Measurements from ENCODE around the gene IL13RA1. TPM values are rescaled to one million over a fixed set of nuclear protein-coding genes. Genes with fewer than 3 reads are reported as not detected.

Gene IL13RA1
- total RNA-seq, 1 donor from 2014 or later: 41.1 TPM

GRCh38 chrX:118773782-118774181 lies 46.4 kb downstream of the IL13RA1 start:
- H4K20me1 ChIP-seq (ENCODE audit: insufficient read depth, low read length): no peaks in the 10 kb centered on the region
- no peak for TF ChIP-seq CTCF (IDR thresholded peaks at IDR 0.05; ENCODE audit: insufficient read depth, low read depth, low read length)
- no peak for TF ChIP-seq EZH2 (IDR thresholded peaks at IDR 0.05; ENCODE audit: insufficient read depth, low read length)
- Mint-ChIP-seq H3K27me3 (ENCODE audit: low read depth, unreplicated experiment) (no peaks in the 10 kb centered on the region), H3K27ac (ENCODE audit: unreplicated experiment) (no peak overlapping the region), H3K4me3 (ENCODE audit: unreplicated experiment) (no peak overlapping the region), H3K4me1 (ENCODE audit: low read depth, unreplicated experiment) (no peaks in the 10 kb centered on the region), H3K36me3 (ENCODE audit: low read depth, unreplicated experiment) (peaks cover 2% of the 10 kb centered on the region), H3K9me3 (ENCODE audit: unreplicated experiment) (no peaks in the 10 kb centered on the region)
- H3K27ac ChIP-seq (ENCODE audit: low read depth, low read length): no peak overlapping the region
- no peak overlapping the region for H2AFZ ChIP-seq (ENCODE audit: low read depth, low read length)
- H3K79me2 ChIP-seq (ENCODE audit: insufficient read depth, low read length): no peaks in the 10 kb centered on the region
- DNase-seq (ENCODE audit: low read depth) (no peak), FAIRE-seq (peak; percentile 74)
- H3K4me1 ChIP-seq (ENCODE audit: insufficient read depth, low read length): no peaks in the 10 kb centered on the region
- H3K9me3 ChIP-seq (ENCODE audit: insufficient read depth, low read depth, low read length): no peaks in the 10 kb centered on the region
- H3K36me3 ChIP-seq (ENCODE audit: insufficient read depth, low read length): no peaks in the 10 kb centered on the region
- no peak overlapping the region for H3K4me3 ChIP-seq (ENCODE audit: insufficient read depth, low read depth, low read length)
- no peaks in the 10 kb centered on the region for H3K27me3 ChIP-seq (ENCODE audit: insufficient read depth, low read length)
- H3K4me2 ChIP-seq (ENCODE audit: low read length): no peak overlapping the region
- H3K9ac ChIP-seq (ENCODE audit: low read length): no peak overlapping the region

- no peaks in the 10 kb centered on the region for H4K20me1 ChIP-seq (ENCODE audit: insufficient read depth, low read length)
- no peaks in the 10 kb centered on the region for H3K4me1 ChIP-seq (ENCODE audit: insufficient read depth, low read length)
- no peak overlapping the region for H3K27ac Mint-ChIP-seq (ENCODE audit: unreplicated experiment)
- H3K4me3 ChIP-seq (ENCODE audit: insufficient read depth, low read depth, low read length): no peak overlapping the region
- no peaks in the 10 kb centered on the region for H3K9me3 Mint-ChIP-seq (ENCODE audit: unreplicated experiment)
- no peak for DNase-seq (ENCODE audit: low read depth)
- no peaks in the 10 kb centered on the region for H3K4me1 Mint-ChIP-seq (ENCODE audit: low read depth, unreplicated experiment)
- H3K4me3 Mint-ChIP-seq (ENCODE audit: unreplicated experiment): no peak overlapping the region
- TF ChIP-seq EZH2 (IDR thresholded peaks at IDR 0.05; ENCODE audit: insufficient read depth, low read length) (no peak), CTCF (IDR thresholded peaks at IDR 0.05; ENCODE audit: insufficient read depth, low read depth, low read length) (no peak)
- no peaks in the 10 kb centered on the region for H3K79me2 ChIP-seq (ENCODE audit: insufficient read depth, low read length)
- no peaks in the 10 kb centered on the region for H3K27me3 Mint-ChIP-seq (ENCODE audit: low read depth, unreplicated experiment)
- no peaks in the 10 kb centered on the region for H3K36me3 Mint-ChIP-seq (ENCODE audit: low read depth, unreplicated experiment)
- no peak overlapping the region for H3K4me2 ChIP-seq (ENCODE audit: low read length)
- H3K36me3 ChIP-seq (ENCODE audit: insufficient read depth, low read length): no peaks in the 10 kb centered on the region
- H3K27ac ChIP-seq (ENCODE audit: low read depth, low read length): no peak overlapping the region
- no peaks in the 10 kb centered on the region for H3K27me3 ChIP-seq (ENCODE audit: insufficient read depth, low read length)
- no peak overlapping the region for H2AFZ ChIP-seq (ENCODE audit: low read depth, low read length)
- H3K9me3 ChIP-seq (ENCODE audit: insufficient read depth, low read depth, low read length): no peaks in the 10 kb centered on the region
- H3K9ac ChIP-seq (ENCODE audit: low read length): no peak overlapping the region
- FAIRE-seq: peak; percentile 85
These were observed 52.2 kb downstream of the IL13RA1 start for GRCh38 chrX:118779581-118779980.

GRCh38 chrX:118780509-118780908 lies 53.1 kb downstream of the IL13RA1 start:
- Mint-ChIP-seq H3K4me1 (ENCODE audit: low read depth, unreplicated experiment) (no peaks in the 10 kb centered on the region), H3K9me3 (ENCODE audit: unreplicated experiment) (no peaks in the 10 kb centered on the region), H3K27ac (ENCODE audit: unreplicated experiment) (no peak overlapping the region), H3K4me3 (ENCODE audit: unreplicated experiment) (no peak overlapping the region), H3K36me3 (ENCODE audit: low read depth, unreplicated experiment) (no peaks in the 10 kb centered on the region), H3K27me3 (ENCODE audit: low read depth, unreplicated experiment) (no peaks in the 10 kb centered on the region)
- no peak overlapping the region for H3K9ac ChIP-seq (ENCODE audit: low read length)
- H3K4me3 ChIP-seq (ENCODE audit: insufficient read depth, low read depth, low read length): no peak overlapping the region
- H3K4me1 ChIP-seq (ENCODE audit: insufficient read depth, low read length): no peaks in the 10 kb centered on the region
- no peaks in the 10 kb centered on the region for H4K20me1 ChIP-seq (ENCODE audit: insufficient read depth, low read length)
- DNase-seq (ENCODE audit: low read depth): no peak
- H3K79me2 ChIP-seq (ENCODE audit: insufficient read depth, low read length): no peaks in the 10 kb centered on the region
- H2AFZ ChIP-seq (ENCODE audit: low read depth, low read length): no peak overlapping the region
- H3K9me3 ChIP-seq (ENCODE audit: insufficient read depth, low read depth, low read length): no peaks in the 10 kb centered on the region
- FAIRE-seq: no peak
- TF ChIP-seq CTCF (IDR thresholded peaks at IDR 0.05; ENCODE audit: insufficient read depth, low read depth, low read length) (no peak), EZH2 (IDR thresholded peaks at IDR 0.05; ENCODE audit: insufficient read depth, low read length) (no peak)
- no peaks in the 10 kb centered on the region for H3K27me3 ChIP-seq (ENCODE audit: insufficient read depth, low read length)
- H3K27ac ChIP-seq (ENCODE audit: low read depth, low read length): no peak overlapping the region
- H3K36me3 ChIP-seq (ENCODE audit: insufficient read depth, low read length): no peaks in the 10 kb centered on the region
- H3K4me2 ChIP-seq (ENCODE audit: low read length): no peak overlapping the region

All from astrocyte (in vitro differentiated cells and primary cell).